ENCODE data around the gene NOXO1. TPM values are rescaled to one million over a fixed set of nuclear protein-coding genes. Genes with fewer than 3 reads are reported as not detected.

NOXO1 gene
- total and polyA plus RNA-seq, 10 of the 15 experiments (the other 5 are each of a cell fraction or from before 2014, with no cell fraction given), result 0.09 to 0.76 (median 0.26) TPM; not detected in 4

- TF ChIP-seq ASH2L (IDR thresholded peaks at IDR 0.05; ENCODE audit: borderline replicate concordance, low read depth) (no peak), PKNOX1 (IDR thresholded peaks at IDR 0.05) (no peak)
Observed at GRCh38 chr16:1976216-1976520, 5.1 kb downstream of the NOXO1 start (continued).

- Histone ChIP-seq H3K27ac (ENCODE audit: control insufficient read depth, insufficient read depth) (no peak overlapping the region), H3K9me3 (replicated peaks; ENCODE audit: control insufficient read depth, insufficient read depth, low read length) (no peaks in the 10 kb centered on the region), H3K27me3 (replicated peaks in 1 of 2; ENCODE audit: control insufficient read depth in 2 of 2, insufficient read depth in 2 of 2, low read length in 1 of 2) (0 out of 4 replicates have a peak, but pooled peaks cover 0 to 2% of the 10 kb centered on the region in 2 experiments), H3K4me3 (no peak overlapping the region), H4K20me1 (ENCODE audit: control insufficient read depth, insufficient read depth) (no peaks in the 10 kb centered on the region), H2AFZ (ENCODE audit: control insufficient read depth, low read depth, low read length) (no peak overlapping the region), H3K9ac (ENCODE audit: control insufficient read depth, insufficient read depth, low read length) (no peak overlapping the region), H3K36me3 (ENCODE audit: control insufficient read depth in 2 of 2, insufficient read depth in 2 of 2, low read length in 1 of 2) (peaks cover 0 to 36% of the 10 kb centered on the region in 2 experiments; a peak in 3 of 4 replicates), H3K4me2 (ENCODE audit: control insufficient read depth, insufficient read depth) (no peak overlapping the region), H3K79me2 (ENCODE audit: control insufficient read depth, insufficient read depth, low read length) (peaks cover 24% of the 10 kb centered on the region), H3K4me1 (ENCODE audit: control insufficient read depth, insufficient read depth, low read length) (peaks cover 8% of the 10 kb centered on the region)
- ATAC-seq (no peak), DNase-seq (ENCODE audit: low read depth, low spot score) (no peak), FAIRE-seq (no peak)
- intact Hi-C loops (cut with micrococcal nuclease; ENCODE audit: unreplicated experiment) (no loop called here), in situ Hi-C loops (cut with MboI) (no loop called here)
- CTCF ChIA-PET, result no interaction called here
- POLR2A ChIA-PET, result interaction anchor here (1.9 kb wide), 1 partner anchor 10 kb away, joined by 8 read pairs; the partner anchor contains the start of gene RPS2
- no peak for TF ChIP-seq PML (IDR thresholded peaks at IDR 0.05; ENCODE audit: low read length)
- BruUV-seq (replicated peaks), result no TSS peak
- RAD21 ChIA-PET (ENCODE audit: unreplicated experiment), result no interaction called here
- WGBS (ENCODE audit: insufficient coverage, insufficient replicate concordance, low lambda C conversion rate, missing lambda C conversion rate), result 96% methylated on average over 29 of the region's 33 CpGs
- SMC1A ChIA-PET (ENCODE audit: uncharacterized antibody, unreplicated experiment), result no interaction called here
Observed at GRCh38 chr16:1975432-1976215, 5.6 kb downstream of the NOXO1 start.

Data from GM12878 (cell line).